GM12864 (cell line): ENCODE results near the gene PACRG.

ENCODE experiments used
- DNase-seq: peaks from one replicate; pipeline ENCODE4 v3.0.0-alpha.2; 2011; ENCODE audit warnings: low read depth
- H3K4me3 ChIP-seq: 2 replicates; pipeline ENCODE4 v1.5.1; 2011; ENCODE audit warnings: mild to moderate bottlenecking, low read depth, low read length, control low read depth
- CTCF ChIP-seq: IDR thresholded peaks from 2 replicates; pipeline ENCODE4 v1.5.1; 2011; ENCODE audit warnings: low read depth, mild to moderate bottlenecking, moderate library complexity, low read length, control low read depth, inconsistent platforms; ENCODE audit errors: missing control alignments

Gene PACRG

GRCh38 chr6:163226181-163226835, 498.5 kb downstream of the PACRG start:
- no peak for DNase-seq
- no peak for TF ChIP-seq CTCF

GRCh38 chr6:163226836-163227485, 499.2 kb downstream of the PACRG start:
- H3K4me3 ChIP-seq: no peak overlapping the region
- TF ChIP-seq CTCF: no peak
- no peak for DNase-seq

More at GRCh38 chr6:163226181-163226835, 498.5 kb downstream of the PACRG start:
- no peak overlapping the region for H3K4me3 ChIP-seq

- H3K4me3 ChIP-seq: no peak overlapping the region
- TF ChIP-seq CTCF: no peak
- DNase-seq: no peak
Observed at GRCh38 chr6:163228041-163228440, 500.3 kb downstream of the PACRG start.

GRCh38 chr6:163229050-163229449, 501.3 kb downstream of the PACRG start:
- DNase-seq: no peak
- TF ChIP-seq CTCF: no peak
- H3K4me3 ChIP-seq: no peak overlapping the region

- no peak for DNase-seq
- no peak for TF ChIP-seq CTCF
Observed at GRCh38 chr6:163230901-163231300, 503.1 kb downstream of the PACRG start.

GRCh38 chr6:163231356-163232014, 503.7 kb downstream of the PACRG start:
- no peak for DNase-seq
- TF ChIP-seq CTCF: no peak
- H3K4me3 ChIP-seq: no peak overlapping the region

More at GRCh38 chr6:163230901-163231300, 503.1 kb downstream of the PACRG start:
- no peak overlapping the region for H3K4me3 ChIP-seq
